Osteoblast (primary cell): ENCODE results near the gene WSCD1. TPM values are rescaled to one million over a fixed set of nuclear protein-coding genes. Genes with fewer than 3 reads are reported as not detected.

Source experiments
- DNase-seq: peaks from one replicate; pipeline ENCODE4 v3.0.0; 2011; ENCODE audit warnings: low spot score, mixed read lengths; ENCODE audit not compliant: insufficient read length; ENCODE audit errors: missing footprints
- H2AFZ ChIP-seq: 2 replicates; pipeline ENCODE4 v1.6.0; 2011; ENCODE audit warnings: mild to moderate bottlenecking, low read length
- H3K27ac ChIP-seq: 2 replicates; pipeline ENCODE4 v1.5.1; 2011; ENCODE audit warnings: mild to moderate bottlenecking, low read depth, low read length, moderate library complexity
- H3K27me3 ChIP-seq: 2 replicates; pipeline ENCODE4 v1.6.0; 2012; ENCODE audit warnings: mild to moderate bottlenecking, control low read depth, inconsistent platforms, low read length, moderate library complexity; ENCODE audit not compliant: insufficient read depth
- H3K36me3 ChIP-seq: 2 replicates; pipeline ENCODE4 v1.5.1; 2011; ENCODE audit warnings: mild to moderate bottlenecking, low read length, control low read depth, moderate library complexity; ENCODE audit not compliant: insufficient read depth
- H3K4me1 ChIP-seq: 2 replicates; pipeline ENCODE4 v1.5.1; 2011; ENCODE audit warnings: mild to moderate bottlenecking, low read length, control low read depth, moderate library complexity; ENCODE audit not compliant: insufficient read depth
- H3K4me2 ChIP-seq: 2 replicates; pipeline ENCODE4 v1.6.0; 2011; ENCODE audit warnings: mild to moderate bottlenecking, low read length; ENCODE audit not compliant: insufficient read depth
- H3K4me3 ChIP-seq: fragments of 200-600 bp; sonication (generic); 3 replicates; pipeline ENCODE4 v1.5.1; 2012; ENCODE audit warnings: mild to moderate bottlenecking, low read length, inconsistent platforms; ENCODE audit not compliant: insufficient read depth
- H3K79me2 ChIP-seq: 2 replicates; pipeline ENCODE4 v1.6.0; 2012; ENCODE audit warnings: mild to moderate bottlenecking, low read length, control low read depth, inconsistent platforms; ENCODE audit not compliant: insufficient read depth
- H3K9me3 ChIP-seq: 2 replicates; pipeline ENCODE4 v1.5.1; 2011; ENCODE audit warnings: low read depth, low read length, control low read depth
- H4K20me1 ChIP-seq: 2 replicates; pipeline ENCODE4 v1.6.0; 2012; ENCODE audit warnings: mild to moderate bottlenecking, low read length, control low read depth; ENCODE audit not compliant: insufficient read depth
- CTCF ChIP-seq: IDR thresholded peaks from 2 replicates; pipeline ENCODE4 v1.5.1; 2011; ENCODE audit warnings: mild to moderate bottlenecking, low read depth, low read length, moderate library complexity; ENCODE audit errors: extremely low read depth
- total RNA-seq: library from RNA; depleted of rRNA; stranded (reverse); fragments of >200 nt; gene quantifications from 2 replicates; pipeline ENCODE4 v1.2.3, GENCODE V29; 2012

The WSCD1 gene
- total RNA-seq, result not detected in 2 replicates

GRCh38 chr17:6069539-6070429 lies at the start of gene WSCD1:
TSS of gene WSCD1 (plus strand) at chr17:6070379. CDS start at chr17:6080659, 10,280 bp downstream.
- Histone ChIP-seq H3K4me3 (no peak within 1 kb of the TSS), H3K27ac (no peak within 1 kb of the TSS), H3K4me2 (peak within 1 kb of the TSS; percentile 13), H4K20me1 (no peaks in the 10 kb centered on the region), H3K27me3 (peaks cover 42% of the 10 kb centered on the region), H3K79me2 (no peaks in the 10 kb centered on the region), H2AFZ (no peak within 1 kb of the TSS), H3K4me1 (no peaks in the 10 kb centered on the region), H3K9me3 (no peaks in the 10 kb centered on the region), H3K36me3 (no peaks in the 10 kb centered on the region)
- TF ChIP-seq CTCF, result no peak
- peak; percentile 19 for DNase-seq

- no peaks in the 10 kb centered on the region for H3K9me3 ChIP-seq
- H3K79me2 ChIP-seq, result no peaks in the 10 kb centered on the region
- H4K20me1 ChIP-seq, result no peaks in the 10 kb centered on the region
- no peaks in the 10 kb centered on the region for H3K27me3 ChIP-seq
- no peak overlapping the region for H3K4me3 ChIP-seq
- no peaks in the 10 kb centered on the region for H3K36me3 ChIP-seq
- no peak for TF ChIP-seq CTCF
- H2AFZ ChIP-seq, result no peak overlapping the region
- H3K27ac ChIP-seq, result no peak overlapping the region
- no peak overlapping the region for H3K4me2 ChIP-seq
- H3K4me1 ChIP-seq, result no peaks in the 10 kb centered on the region
- no peak for DNase-seq
Observed at GRCh38 chr17:6021011-6021400, 49.2 kb upstream of the WSCD1 start.

GRCh38 chr17:6021627-6022026 lies 48.6 kb upstream of the WSCD1 start:
- TF ChIP-seq CTCF, result no peak

GRCh38 chr17:6023036-6023831 lies 46.9 kb upstream of the WSCD1 start:
- no peaks in the 10 kb centered on the region for H3K4me1 ChIP-seq
- no peak overlapping the region for H3K4me2 ChIP-seq
- no peak for DNase-seq
- H3K27me3 ChIP-seq, result no peaks in the 10 kb centered on the region
- H3K27ac ChIP-seq, result no peak overlapping the region
- no peaks in the 10 kb centered on the region for H3K36me3 ChIP-seq
- H4K20me1 ChIP-seq, result no peaks in the 10 kb centered on the region
- no peaks in the 10 kb centered on the region for H3K9me3 ChIP-seq
- H3K79me2 ChIP-seq, result no peaks in the 10 kb centered on the region
- TF ChIP-seq CTCF, result no peak
- H3K4me3 ChIP-seq, result no peak overlapping the region
- no peak overlapping the region for H2AFZ ChIP-seq

More at GRCh38 chr17:6021627-6022026, 48.6 kb upstream of the WSCD1 start:
- no peak for DNase-seq
- H2AFZ ChIP-seq, result no peak overlapping the region
- no peak overlapping the region for H3K4me2 ChIP-seq
- no peaks in the 10 kb centered on the region for H3K36me3 ChIP-seq
- no peaks in the 10 kb centered on the region for H3K9me3 ChIP-seq
- no peak overlapping the region for H3K4me3 ChIP-seq
- no peaks in the 10 kb centered on the region for H3K27me3 ChIP-seq
- H3K4me1 ChIP-seq, result no peaks in the 10 kb centered on the region
- H4K20me1 ChIP-seq, result no peaks in the 10 kb centered on the region
- H3K79me2 ChIP-seq, result no peaks in the 10 kb centered on the region
- H3K27ac ChIP-seq, result no peak overlapping the region
